Fibroblast of the aortic adventitia (primary cell): ENCODE data around the gene LEFTY2. TPM values are rescaled to one million over a fixed set of nuclear protein-coding genes. Genes with fewer than 3 reads are reported as not detected.
"Not testable (repeated sequence)": the region's sequence is repeated elsewhere in the genome, so short reads cannot be mapped to it uniquely, and the experiment has no call there.

Experiments
- DNase-seq: peaks from one replicate; pipeline ENCODE4 v3.0.0-alpha.2; 2010; ENCODE audit warnings: low read depth
- H3K4me3 ChIP-seq: 2 replicates; pipeline ENCODE4 v1.5.1; 2011; ENCODE audit warnings: low read depth, mild to moderate bottlenecking, control low read depth, low read length, moderate library complexity
- CTCF ChIP-seq: IDR thresholded peaks from 2 replicates; pipeline ENCODE4 v1.5.1; 2011; ENCODE audit warnings: mild to moderate bottlenecking, low read length, control low read depth, inconsistent platforms; ENCODE audit not compliant: insufficient read depth
- total RNA-seq: library from RNA; depleted of rRNA; stranded (reverse); fragments of >200 nt; gene quantifications from 2 replicates; pipeline ENCODE4 v1.2.3, GENCODE V29; 2012; ENCODE audit warnings: low replicate concordance

The LEFTY2 gene
- total RNA-seq, 1 donor, result 0.09 TPM

- no peak overlapping the region for H3K4me3 ChIP-seq
- no peak for DNase-seq
- no peak for TF ChIP-seq CTCF
These were observed 37.1 kb upstream of the LEFTY2 start for GRCh38 chr1:225977937-225978748.

DNA sequence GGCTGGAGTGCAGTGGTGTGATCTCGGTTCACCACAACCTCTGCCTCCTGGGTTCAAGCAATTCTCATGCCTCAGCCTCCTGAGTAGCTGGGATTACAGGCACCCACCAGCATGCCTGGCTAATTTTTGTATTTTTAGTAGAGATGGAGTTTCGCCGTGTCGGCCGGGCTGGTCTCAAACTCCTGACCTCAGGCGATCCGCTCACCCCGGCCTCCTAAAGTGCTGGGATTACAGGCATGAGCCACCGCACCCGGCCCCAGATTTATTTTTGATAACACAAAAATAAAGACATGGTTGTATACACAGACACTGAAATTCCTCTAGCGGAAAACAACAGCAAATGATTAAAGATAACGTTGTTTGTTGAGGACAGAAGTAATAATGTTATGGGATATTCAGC is 34.1 kb upstream of the LEFTY2 start:
- DNase-seq, H3K4me3 ChIP-seq: not testable (repeated sequence)

- DNase-seq, result no peak
- H3K4me3 ChIP-seq, result no peak overlapping the region
- no peak for TF ChIP-seq CTCF
These were observed 33.4 kb upstream of the LEFTY2 start for GRCh38 chr1:225974454-225974853.

DNA sequence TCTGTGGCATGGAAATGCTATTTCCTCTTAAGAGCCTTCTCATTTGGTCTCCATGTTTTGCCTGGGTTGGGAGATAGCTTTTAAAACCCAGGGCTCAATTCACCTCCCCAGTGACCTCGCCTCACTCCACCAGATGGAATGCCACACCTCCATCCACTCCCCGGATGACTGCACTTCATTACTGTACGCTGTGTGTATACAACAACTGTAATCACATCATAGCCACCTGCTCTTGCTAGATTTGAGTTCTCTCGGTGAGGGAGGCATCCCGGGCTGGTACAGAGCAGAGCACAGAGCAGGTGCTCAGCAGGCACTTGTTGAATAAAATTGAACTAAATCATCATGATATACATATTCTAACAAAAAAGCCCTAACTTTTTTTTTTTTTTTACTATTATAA is 32.1 kb upstream of the LEFTY2 start:
- no peak for TF ChIP-seq CTCF
- no peak overlapping the region for H3K4me3 ChIP-seq
- no peak for DNase-seq

DNA sequence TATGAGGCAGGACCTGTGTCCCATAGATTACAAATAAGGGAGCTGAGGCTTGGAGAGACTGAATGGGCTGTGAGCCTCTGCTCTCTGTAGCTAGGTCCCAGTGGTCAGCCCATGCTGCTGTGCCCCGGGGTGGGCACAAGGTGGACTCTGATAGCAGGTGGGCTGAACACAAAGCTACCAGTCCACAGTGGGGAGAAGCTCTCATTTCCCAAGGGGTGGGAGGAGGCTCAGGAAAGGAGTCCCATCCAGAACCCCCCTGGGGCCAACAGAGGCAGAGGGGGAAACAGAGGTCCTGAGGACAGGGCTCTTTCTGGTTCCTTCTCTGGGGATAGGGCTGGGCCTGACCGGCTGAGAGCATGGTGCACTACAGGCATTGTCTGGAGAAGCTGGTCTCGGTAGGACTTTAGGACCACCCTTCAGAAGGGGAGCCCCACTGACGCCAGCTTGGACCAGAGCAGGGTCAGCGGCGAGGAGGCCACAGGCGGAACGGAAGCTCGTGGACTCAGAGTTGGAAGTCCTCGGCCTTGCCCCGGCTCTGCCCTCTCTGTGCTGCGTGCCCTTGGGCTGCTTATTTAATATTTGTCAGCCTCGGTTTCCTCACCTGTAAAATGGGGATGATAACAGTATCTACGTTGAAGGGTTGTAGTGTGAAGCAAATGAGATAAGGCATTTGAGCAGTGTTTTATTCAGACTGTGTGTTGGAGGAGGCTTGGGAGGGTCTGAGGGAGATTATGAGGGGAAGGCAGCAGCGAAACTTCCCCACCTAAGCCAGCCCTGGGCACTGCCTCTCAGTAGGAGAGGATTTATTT is 31.5 kb upstream of the LEFTY2 start:
- H3K4me3 ChIP-seq, result no peak overlapping the region
- no peak for DNase-seq
- no peak for TF ChIP-seq CTCF

- DNase-seq, H3K4me3 ChIP-seq: not testable (repeated sequence)
These were observed 29.7 kb upstream of the LEFTY2 start for GRCh38 chr1:225970592-225971157.

GRCh38 chr1:225969751-225970150 is 28.7 kb upstream of the LEFTY2 start:
- not testable (repeated sequence) for DNase-seq, H3K4me3 ChIP-seq

- TF ChIP-seq CTCF, result no peak
- no peak overlapping the region for H3K4me3 ChIP-seq
- DNase-seq, result no peak
These were observed 24.2 kb upstream of the LEFTY2 start for GRCh38 chr1:225965231-225965630.
